Muscle layer of colon (tissue), 2 donors: ENCODE measurements around the gene DDX1.
A peak's percentile ranks its signal among the peaks of the same experiment; 100 is the strongest.

Source experiments
- H3K27ac ChIP-seq: one replicate; pipeline ENCODE4 v1.7.0; 2013; ENCODE audit warnings: low read depth, mild to moderate bottlenecking, low read length, moderate library complexity
- H3K27me3 ChIP-seq, 2 donors: one replicate each; pipeline ENCODE4 v1.7.0; 2013; ENCODE audit warnings: low read length in 2 of 2, mild to moderate bottlenecking in 2 of 2; ENCODE audit not compliant: insufficient read depth in 2 of 2, control insufficient read depth in 1 of 2
- H3K36me3 ChIP-seq: one replicate; pipeline ENCODE4 v1.7.0; 2013; ENCODE audit warnings: mild to moderate bottlenecking, low read length; ENCODE audit not compliant: insufficient read depth
- H3K4me1 ChIP-seq: one replicate; pipeline ENCODE4 v1.7.0; 2013; ENCODE audit warnings: mild to moderate bottlenecking, low read length; ENCODE audit not compliant: insufficient read depth
- H3K4me3 ChIP-seq, 2 donors: one replicate each; pipeline ENCODE4 v1.7.0; 2013; ENCODE audit warnings: low read length in 2 of 2, low read depth in 1 of 2, mild to moderate bottlenecking in 1 of 2, moderate library complexity in 1 of 2
- H3K9ac ChIP-seq: one replicate; pipeline ENCODE4 v1.7.0; 2013; ENCODE audit warnings: low read length
- H3K9me3 ChIP-seq: one replicate; pipeline ENCODE4 v1.7.0; 2013; ENCODE audit warnings: mild to moderate bottlenecking, low read length
- donor health status: abdominal sarcoma.
- donor health status: Adenocarcinoma of cecum.

Gene DDX1

GRCh38 chr2:15555760-15556193, 35.9 kb upstream of the DDX1 start:
- Histone ChIP-seq H3K27ac (no peak overlapping the region), H3K4me3 (no peak overlapping the region), H3K9ac (no peak overlapping the region), H3K36me3 (peaks cover 4% of the 10 kb centered on the region), H3K27me3 (no peaks in the 10 kb centered on the region), H3K9me3 (no peaks in the 10 kb centered on the region), H3K4me1 (peaks cover 10% of the 10 kb centered on the region)

- peaks cover 10% of the 10 kb centered on the region for H3K4me1 ChIP-seq
- peaks cover 3% of the 10 kb centered on the region for H3K36me3 ChIP-seq
- no peaks in the 10 kb centered on the region for H3K9me3 ChIP-seq
- H3K27me3 ChIP-seq: no peaks in the 10 kb centered on the region
- H3K9ac ChIP-seq: no peak overlapping the region
- H3K27ac ChIP-seq: no peak overlapping the region
- H3K4me3 ChIP-seq: no peak overlapping the region
Measured at GRCh38 chr2:15556311-15556930, 35.2 kb upstream of the DDX1 start.

GRCh38 chr2:15557887-15558311, 33.8 kb upstream of the DDX1 start:
- Histone ChIP-seq H3K36me3 (no peaks in the 10 kb centered on the region), H3K9ac (no peak overlapping the region), H3K27ac (no peak overlapping the region), H3K4me3 (no peak overlapping the region), H3K4me1 (peaks cover 14% of the 10 kb centered on the region), H3K27me3 (no peaks in the 10 kb centered on the region), H3K9me3 (no peaks in the 10 kb centered on the region)

- no peaks in the 10 kb centered on the region for H3K36me3 ChIP-seq
- H3K4me3 ChIP-seq: peak overlapping the region; percentile 20 to 95
- H3K27ac ChIP-seq: no peak overlapping the region
- peak overlapping the region; percentile 74 for H3K9ac ChIP-seq
- H3K4me1 ChIP-seq: peaks cover 14% of the 10 kb centered on the region
- no peaks in the 10 kb centered on the region for H3K9me3 ChIP-seq
- H3K27me3 ChIP-seq: no peaks in the 10 kb centered on the region
Measured at GRCh38 chr2:15559379-15560139, 32.1 kb upstream of the DDX1 start.

- Histone ChIP-seq H3K4me1 (peaks cover 14% of the 10 kb centered on the region), H3K27me3 (no peaks in the 10 kb centered on the region), H3K9ac (peak overlapping the region; percentile 74), H3K27ac (peak overlapping the region; percentile 3), H3K4me3 (peak overlapping the region; percentile 88 to 95), H3K9me3 (no peaks in the 10 kb centered on the region), H3K36me3 (no peaks in the 10 kb centered on the region)
Measured at GRCh38 chr2:15560140-15560987, 31.3 kb upstream of the DDX1 start.

GRCh38 chr2:15560988-15561573, 30.6 kb upstream of the DDX1 start, which contains the start of gene NBAS:
Gene NBAS (minus strand): TSS chr2:15561334. CDS start chr2:15561304, 30 bp downstream.
- Histone ChIP-seq H3K9me3 (no peaks in the 10 kb centered on the region), H3K4me3 (peak within 1 kb of the TSS; percentile 88 to 95), H3K4me1 (peaks cover 14% of the 10 kb centered on the region), H3K27ac (peak within 1 kb of the TSS; percentile 83), H3K27me3 (no peaks in the 10 kb centered on the region), H3K36me3 (no peaks in the 10 kb centered on the region), H3K9ac (peak within 1 kb of the TSS; percentile 74)

GRCh38 chr2:15561574-15562344, 29.9 kb upstream of the DDX1 start:
- Histone ChIP-seq H3K4me3 (peak overlapping the region; percentile 88 to 95), H3K36me3 (no peaks in the 10 kb centered on the region), H3K9me3 (no peaks in the 10 kb centered on the region), H3K9ac (peak overlapping the region; percentile 74), H3K27me3 (no peaks in the 10 kb centered on the region), H3K27ac (peak overlapping the region; percentile 83), H3K4me1 (peaks cover 14% of the 10 kb centered on the region)

GRCh38 chr2:15562354-15563031, 29.2 kb upstream of the DDX1 start:
- no peaks in the 10 kb centered on the region for H3K36me3 ChIP-seq
- peaks cover 14% of the 10 kb centered on the region for H3K4me1 ChIP-seq
- H3K27me3 ChIP-seq: no peaks in the 10 kb centered on the region
- H3K9me3 ChIP-seq: no peaks in the 10 kb centered on the region
- no peak overlapping the region for H3K9ac ChIP-seq
- peak overlapping the region; percentile 83 for H3K27ac ChIP-seq
- peak overlapping the region in 1 of 2 donors; percentile 95 for H3K4me3 ChIP-seq

GRCh38 chr2:15563227-15564100, 28.2 kb upstream of the DDX1 start:
- Histone ChIP-seq H3K27ac (no peak overlapping the region), H3K4me3 (no peak overlapping the region), H3K4me1 (peaks cover 14% of the 10 kb centered on the region), H3K9me3 (no peaks in the 10 kb centered on the region), H3K36me3 (no peaks in the 10 kb centered on the region), H3K9ac (no peak overlapping the region), H3K27me3 (no peaks in the 10 kb centered on the region)
